GM12873 (cell line): ENCODE measurements around the gene PHACTR3.

ENCODE experiments used
- TF ChIP-seq, protein P1 (sequence below): IDR thresholded peaks from 2 replicates; pipeline ENCODE4 v1.5.1; 2012; ENCODE audit warnings: low read depth, mild to moderate bottlenecking, moderate library complexity, low read length, control low read depth; ENCODE audit not compliant: insufficient read depth; ENCODE audit errors: missing control alignments

PHACTR3 gene

DNA sequence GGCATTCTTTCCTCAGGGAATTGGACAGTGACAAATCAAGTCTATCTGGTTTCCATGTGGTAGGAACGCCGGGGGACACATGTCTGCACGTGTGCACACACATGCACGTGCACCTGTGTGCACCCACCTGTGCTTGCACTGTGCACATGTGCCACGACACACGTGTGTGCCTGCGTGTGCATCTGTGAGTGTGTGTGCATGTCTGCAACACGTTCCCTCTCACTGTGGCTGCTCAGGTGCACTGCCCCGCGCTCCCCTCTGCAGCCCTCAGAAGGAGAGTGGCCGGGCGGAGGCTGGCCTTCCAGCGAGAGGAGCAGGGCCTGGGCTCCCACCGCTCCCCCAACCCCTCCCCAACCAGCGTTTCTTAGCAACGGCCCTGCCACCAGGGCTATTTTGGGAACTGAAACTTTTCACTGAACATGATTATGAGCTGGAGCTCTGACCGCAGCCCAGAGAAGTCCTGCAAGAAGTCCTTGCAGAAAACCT is 147.8 kb downstream of the PHACTR3 start:
- TF ChIP-seq, protein P1, sequence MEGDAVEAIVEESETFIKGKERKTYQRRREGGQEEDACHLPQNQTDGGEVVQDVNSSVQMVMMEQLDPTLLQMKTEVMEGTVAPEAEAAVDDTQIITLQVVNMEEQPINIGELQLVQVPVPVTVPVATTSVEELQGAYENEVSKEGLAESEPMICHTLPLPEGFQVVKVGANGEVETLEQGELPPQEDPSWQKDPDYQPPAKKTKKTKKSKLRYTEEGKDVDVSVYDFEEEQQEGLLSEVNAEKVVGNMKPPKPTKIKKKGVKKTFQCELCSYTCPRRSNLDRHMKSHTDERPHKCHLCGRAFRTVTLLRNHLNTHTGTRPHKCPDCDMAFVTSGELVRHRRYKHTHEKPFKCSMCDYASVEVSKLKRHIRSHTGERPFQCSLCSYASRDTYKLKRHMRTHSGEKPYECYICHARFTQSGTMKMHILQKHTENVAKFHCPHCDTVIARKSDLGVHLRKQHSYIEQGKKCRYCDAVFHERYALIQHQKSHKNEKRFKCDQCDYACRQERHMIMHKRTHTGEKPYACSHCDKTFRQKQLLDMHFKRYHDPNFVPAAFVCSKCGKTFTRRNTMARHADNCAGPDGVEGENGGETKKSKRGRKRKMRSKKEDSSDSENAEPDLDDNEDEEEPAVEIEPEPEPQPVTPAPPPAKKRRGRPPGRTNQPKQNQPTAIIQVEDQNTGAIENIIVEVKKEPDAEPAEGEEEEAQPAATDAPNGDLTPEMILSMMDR, result no peak

DNA sequence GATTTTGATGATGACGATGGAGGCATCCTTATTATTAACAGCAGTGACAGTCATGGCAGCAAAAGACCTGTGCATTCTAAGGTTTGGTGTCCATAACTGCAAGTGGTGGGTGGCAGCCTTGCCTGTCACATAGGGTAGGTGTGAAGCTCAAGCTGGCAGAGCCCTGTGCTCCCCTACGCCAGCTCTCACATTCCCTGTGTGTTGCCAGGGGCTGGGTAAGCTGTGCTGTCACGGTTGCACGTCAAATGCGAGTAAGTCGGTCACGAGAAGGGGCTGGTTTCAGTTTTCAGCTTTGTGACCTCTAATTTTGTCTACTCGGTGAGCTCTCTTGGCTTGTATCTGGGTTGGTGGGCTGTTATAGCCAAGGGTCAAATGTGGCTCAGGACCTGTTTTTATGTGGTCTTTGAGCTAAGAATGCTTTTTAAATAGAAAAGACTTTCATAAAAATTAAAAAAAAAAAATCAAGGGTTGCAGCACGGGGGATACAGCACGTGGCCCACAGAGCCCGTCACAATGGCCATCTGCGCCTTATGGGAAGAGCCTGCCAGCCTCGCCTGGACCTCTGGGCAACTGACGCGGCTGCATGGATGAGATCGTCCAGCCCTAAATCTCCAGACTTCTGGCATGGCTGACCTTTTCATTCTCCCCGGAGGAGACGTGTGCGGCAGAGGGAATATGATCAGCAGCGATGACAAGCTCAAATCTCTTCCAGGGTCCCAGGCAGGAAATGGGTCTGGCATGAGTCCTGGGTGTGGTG is 148.5 kb downstream of the PHACTR3 start:
- TF ChIP-seq, protein P1, result no peak

DNA sequence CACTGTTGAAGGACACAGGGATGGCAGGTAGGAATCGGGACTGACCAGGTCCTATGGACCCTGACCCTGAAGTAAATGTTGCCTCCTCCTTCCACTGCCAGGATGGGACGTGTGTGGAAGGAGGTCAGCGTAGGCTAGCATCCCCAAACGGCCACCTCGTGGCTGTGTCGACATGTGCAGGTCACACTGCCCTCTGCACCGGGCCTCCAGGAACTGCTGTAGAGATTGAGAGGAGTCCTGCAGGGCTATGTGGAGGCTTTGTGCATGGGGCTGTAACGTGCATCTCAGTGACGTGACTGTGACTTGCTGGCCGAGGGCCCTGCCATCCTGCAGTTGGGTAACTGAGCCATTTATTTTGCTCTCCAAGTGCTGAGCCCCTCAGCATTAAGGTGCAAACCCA is 149.5 kb downstream of the PHACTR3 start:
- TF ChIP-seq, protein P1, result no peak

DNA sequence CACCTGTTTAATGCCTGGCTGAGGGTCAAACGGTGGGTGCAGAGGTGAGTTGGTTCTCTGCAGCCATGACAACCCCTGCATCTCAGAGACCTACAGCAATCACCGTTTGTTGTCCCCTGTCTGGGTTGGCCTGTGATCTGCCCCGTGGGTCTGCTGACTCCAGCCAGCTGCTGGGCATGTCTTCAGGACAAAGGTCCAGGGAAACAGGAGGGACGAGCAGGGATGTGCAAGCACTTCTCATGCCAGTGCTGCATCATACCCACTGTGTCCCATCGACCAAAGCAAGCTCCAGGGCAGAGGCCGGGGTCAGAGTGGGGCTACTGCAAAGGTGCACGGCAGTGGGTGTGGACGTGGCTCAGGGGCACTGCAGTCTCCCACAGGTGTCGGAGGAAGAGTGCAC is 150.2 kb downstream of the PHACTR3 start:
- TF ChIP-seq, protein P1, result no peak

DNA sequence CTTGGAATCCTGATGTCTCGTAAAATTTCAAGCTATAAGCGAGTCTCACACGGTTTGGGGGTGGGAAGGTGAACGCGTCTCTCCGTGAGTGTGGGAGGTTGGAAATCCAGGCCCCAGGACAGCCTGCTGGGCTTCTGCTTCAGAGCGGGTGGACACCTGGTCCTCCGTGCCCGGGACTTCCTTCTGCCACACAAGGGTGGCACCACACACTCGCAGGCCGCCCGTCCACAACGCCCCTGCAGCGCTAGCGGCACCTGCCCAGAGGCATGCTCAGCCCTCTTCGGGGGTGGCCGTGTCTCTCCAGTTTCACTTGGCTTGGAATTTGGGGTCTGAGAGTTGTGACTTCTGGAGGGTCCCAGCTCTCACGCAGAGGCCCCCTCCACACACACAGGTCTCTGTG is 151.9 kb downstream of the PHACTR3 start:
- TF ChIP-seq, protein P1, result no peak

DNA sequence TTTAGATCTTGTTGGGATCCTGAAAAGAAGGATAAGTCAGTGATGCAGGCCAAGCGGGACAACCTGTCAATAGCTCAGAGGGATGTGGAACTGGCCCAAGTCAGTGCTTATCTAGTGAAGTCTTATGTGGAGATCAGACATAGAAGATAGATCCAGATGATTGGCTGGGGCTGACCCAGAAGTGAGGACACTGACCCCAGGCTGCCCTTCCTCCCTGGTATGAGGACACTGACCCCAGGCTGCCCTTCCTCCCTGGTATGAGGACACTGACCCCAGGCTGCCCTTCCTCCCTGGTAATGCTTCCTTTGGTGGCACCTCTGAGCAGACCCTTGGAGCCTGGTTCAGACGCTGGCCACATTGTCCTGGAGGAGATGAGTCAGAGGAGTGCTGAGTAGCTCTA is 159.7 kb downstream of the PHACTR3 start:
- TF ChIP-seq, protein P1, result no peak

DNA sequence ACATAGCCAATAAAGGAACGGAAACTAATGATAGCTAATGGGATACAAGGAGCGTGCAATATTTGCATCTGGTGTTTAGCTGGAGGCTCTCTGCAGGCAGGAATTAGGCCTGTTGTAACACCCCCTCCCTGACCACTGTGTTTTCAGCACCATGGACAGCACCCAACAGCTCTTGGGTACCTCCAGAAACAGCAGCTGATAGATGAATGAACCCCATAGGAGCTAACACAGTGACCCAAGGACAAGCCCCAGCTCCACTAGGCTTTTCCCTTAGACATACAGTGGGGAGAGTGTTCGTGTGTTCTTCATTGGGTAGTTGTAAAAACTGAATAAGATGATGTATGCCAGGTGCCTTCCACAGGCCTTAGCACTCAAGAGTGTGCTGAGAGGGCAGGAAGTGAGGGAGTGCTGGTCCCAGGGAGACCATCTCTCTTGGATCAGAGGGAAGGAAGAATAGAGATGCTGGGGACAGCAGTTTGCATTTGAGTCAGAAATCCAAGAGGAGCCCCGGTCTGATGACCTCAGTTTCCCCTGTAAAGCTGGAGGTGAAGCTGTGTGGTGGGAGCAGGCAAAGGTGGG is 161.3 kb downstream of the PHACTR3 start:
- TF ChIP-seq, protein P1, result no peak
